Epidermal melanocyte (primary cell): ENCODE measurements around the gene DNALI1.

ENCODE experiments used
- DNase-seq: peaks from one replicate; pipeline ENCODE4 v3.0.0; 2011; ENCODE audit warnings: low spot score; ENCODE audit not compliant: insufficient read length

Gene DNALI1

GRCh38 chr1:37601441-37601840, 44.7 kb downstream of the DNALI1 start:
- DNase-seq: peak; percentile 24

- peak; percentile 38 for DNase-seq
Observed at GRCh38 chr1:37602750-37603694, 46.3 kb downstream of the DNALI1 start.

GRCh38 chr1:37605061-37605650, 48.4 kb downstream of the DNALI1 start:
- no peak for DNase-seq

GRCh38 chr1:37605806-37606474, 49.2 kb downstream of the DNALI1 start:
- no peak for DNase-seq

- DNase-seq: no peak
Observed at GRCh38 chr1:37606481-37607263, 49.9 kb downstream of the DNALI1 start.

GRCh38 chr1:37609002-37609401, 52.3 kb downstream of the DNALI1 start:
- DNase-seq: no peak

GRCh38 chr1:37609994-37610393, 53.3 kb downstream of the DNALI1 start:
- no peak for DNase-seq

- DNase-seq: no peak
Observed at GRCh38 chr1:37612186-37612585, 55.4 kb downstream of the DNALI1 start.

- no peak for DNase-seq
Observed at GRCh38 chr1:37614105-37614504, 57.4 kb downstream of the DNALI1 start.

GRCh38 chr1:37616330-37616729, 59.6 kb downstream of the DNALI1 start:
- DNase-seq: no peak
